Stimulated activated CD4-positive, alpha-beta T cell treated with anti-CD3 and anti-CD28 coated beads, Interleukin-1b, Interleukin-23, amount 100 ng/mL, for 1 hour (primary cell): ENCODE measurements around the gene SMAD1.

Source experiments
- DNase-seq, 2 donors: peaks; one replicate each; pipeline ENCODE4 v3.0.0-alpha.2; 2020; ENCODE audit warnings: low read depth in 2 of 2

Gene SMAD1

GRCh38 chr4:145481164-145481941 is at the start of gene SMAD1:
TSS of gene SMAD1 (plus strand) at chr4:145481853. CDS start at chr4:145514614, 32,761 bp downstream.
- peak in 1 of 2 donors; percentile 9 for DNase-seq

GRCh38 chr4:145433684-145434083 is 48.0 kb upstream of the SMAD1 start:
- no peak for DNase-seq

GRCh38 chr4:145435646-145436045 is 46.0 kb upstream of the SMAD1 start:
- DNase-seq, result no peak

- no peak for DNase-seq
These were observed 45.5 kb upstream of the SMAD1 start for GRCh38 chr4:145436114-145436513.

- no peak for DNase-seq
These were observed 44.9 kb upstream of the SMAD1 start for GRCh38 chr4:145436796-145437195.

- DNase-seq, result no peak
These were observed 44.2 kb upstream of the SMAD1 start for GRCh38 chr4:145437466-145437865.

- DNase-seq, result no peak
These were observed 43.4 kb upstream of the SMAD1 start for GRCh38 chr4:145438298-145438697.

- no peak for DNase-seq
These were observed 41.2 kb upstream of the SMAD1 start for GRCh38 chr4:145440292-145441007.

GRCh38 chr4:145446184-145446583 is 35.5 kb upstream of the SMAD1 start:
- no peak for DNase-seq

GRCh38 chr4:145451895-145452294 is 29.8 kb upstream of the SMAD1 start:
- DNase-seq, result no peak

GRCh38 chr4:145452447-145453162 is 29.0 kb upstream of the SMAD1 start:
- DNase-seq, result no peak

- no peak for DNase-seq
These were observed 28.5 kb upstream of the SMAD1 start for GRCh38 chr4:145453163-145453520.

- DNase-seq, result no peak
These were observed 8.4 kb upstream of the SMAD1 start for GRCh38 chr4:145473203-145473602.

- no peak for DNase-seq
These were observed 1.4 kb upstream of the SMAD1 start for GRCh38 chr4:145480257-145480656.

GRCh38 chr4:145481942-145482208 is 222 bp downstream of the SMAD1 start:
- peak in 1 of 2 donors; percentile 4 for DNase-seq

- peak in 1 of 2 donors; percentile 53 for DNase-seq
These were observed 770 bp downstream of the SMAD1 start for GRCh38 chr4:145482209-145483037.

GRCh38 chr4:145483514-145483913 is 1.9 kb downstream of the SMAD1 start:
- DNase-seq, result no peak

GRCh38 chr4:145484225-145484846 is 2.7 kb downstream of the SMAD1 start:
- no peak for DNase-seq

GRCh38 chr4:145485120-145485519 is 3.5 kb downstream of the SMAD1 start:
- DNase-seq, result no peak

GRCh38 chr4:145486603-145487002 is 5.0 kb downstream of the SMAD1 start:
- DNase-seq, result no peak

- no peak for DNase-seq
These were observed 6.0 kb downstream of the SMAD1 start for GRCh38 chr4:145487631-145488030.
